HG02571 (cell line): Measurements from ENCODE around the gene ABCB11.
"Not testable (repeated sequence)": the region's sequence is repeated elsewhere in the genome, so short reads cannot be mapped to it uniquely, and the experiment has no call there.

Experiments used
- ATAC-seq: cut with Tn5 transposase; IDR thresholded peaks from one replicate; pipeline ENCODE4 v1.9.1; 2021; ENCODE audit warnings: mild to moderate bottlenecking, moderate library complexity; ENCODE audit not compliant: unreplicated experiment

The ABCB11 gene

DNA sequence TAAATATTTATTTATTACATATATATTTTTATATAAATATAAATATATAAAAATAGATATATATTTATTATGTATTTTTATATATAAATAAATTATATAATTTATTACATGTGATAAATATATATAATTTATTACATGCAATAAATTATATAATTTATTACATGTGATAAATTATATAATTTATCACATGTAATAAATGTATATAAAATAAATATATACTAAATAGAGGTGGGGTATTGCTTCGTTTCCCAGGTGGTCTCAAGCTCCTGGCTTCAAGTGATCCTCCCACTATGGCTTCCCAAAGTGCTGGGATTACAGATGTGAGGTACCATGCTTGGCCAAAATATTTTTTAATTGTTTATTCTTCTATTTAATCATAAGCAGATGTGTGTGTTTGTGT, 133.7 kb downstream of the ABCB11 start:
- no peak for ATAC-seq

DNA sequence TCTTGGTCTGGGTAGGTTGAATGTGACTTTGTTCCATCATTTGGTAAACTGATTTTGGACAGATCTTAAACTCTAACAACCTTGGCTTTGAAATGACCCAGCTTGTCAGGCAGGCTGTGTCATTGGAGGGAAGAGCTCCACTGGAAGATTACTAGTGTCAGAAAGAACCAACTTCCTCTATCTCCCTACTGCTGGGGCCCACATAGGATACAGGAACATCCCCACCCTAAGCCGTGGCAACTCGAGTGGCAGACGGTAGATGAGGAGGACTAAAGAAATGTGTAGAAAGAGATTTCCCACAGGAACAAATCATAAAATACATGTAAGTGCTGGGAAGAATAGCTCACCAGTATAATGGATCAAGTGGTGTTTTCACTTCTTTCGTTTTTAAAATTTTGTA, 134.3 kb downstream of the ABCB11 start:
- ATAC-seq, result no peak

DNA sequence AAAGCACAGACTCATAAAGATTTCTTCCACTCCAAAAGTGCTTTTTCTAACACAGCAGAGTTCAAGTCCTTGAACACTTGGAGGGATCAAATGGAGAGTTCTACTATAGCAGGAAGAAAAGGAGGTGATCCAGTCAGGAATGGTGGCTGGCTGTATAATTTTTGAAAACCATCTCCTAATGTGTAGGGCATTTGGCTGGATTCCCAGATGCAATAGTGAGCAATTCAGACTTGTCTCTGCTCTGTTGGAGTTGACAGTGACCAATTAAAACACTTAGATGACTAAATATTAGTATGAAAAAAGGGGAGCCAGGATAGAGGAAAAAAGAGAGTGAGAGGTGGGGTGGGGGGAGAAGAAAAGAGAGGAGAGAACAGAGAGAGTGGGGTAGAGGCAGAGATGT, 135.4 kb downstream of the ABCB11 start:
- no peak for ATAC-seq

DNA sequence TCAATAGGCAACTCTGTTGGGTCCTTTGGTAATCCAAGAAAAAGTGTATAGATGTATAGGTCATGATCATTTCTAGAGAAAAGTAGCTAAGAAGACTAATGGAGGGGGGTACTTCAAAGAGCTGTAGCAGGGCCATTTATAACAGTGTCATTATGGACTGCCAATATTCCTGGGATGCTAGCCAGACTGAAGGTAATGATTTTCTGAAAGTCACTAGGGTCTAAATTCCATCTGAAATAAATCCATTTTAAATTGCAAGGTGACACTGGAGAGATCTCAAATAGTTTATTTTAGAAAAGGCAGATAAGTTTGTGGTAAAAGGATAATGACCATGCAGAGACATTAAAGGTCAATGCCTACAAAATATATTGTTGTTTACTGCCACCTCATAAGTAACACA, 136.4 kb downstream of the ABCB11 start:
- no peak for ATAC-seq

DNA sequence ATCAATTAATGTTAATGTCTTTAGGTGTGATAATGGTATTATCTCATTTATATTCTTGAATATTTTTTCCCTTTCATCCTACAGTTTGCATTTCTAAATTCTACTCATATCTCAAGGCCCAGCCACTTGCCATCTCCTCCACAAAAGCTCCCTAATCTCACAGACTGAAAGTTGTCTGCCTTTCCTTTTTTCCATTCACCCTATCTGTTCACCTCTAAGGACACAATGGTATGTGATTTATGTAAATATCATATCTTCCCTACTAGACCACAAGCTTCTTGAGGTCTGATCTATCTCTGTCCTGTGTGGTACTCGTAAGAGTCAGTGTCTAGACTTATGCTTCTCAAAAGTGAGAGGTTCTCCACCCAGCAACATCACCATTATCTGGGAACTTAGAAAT, 137.0 kb downstream of the ABCB11 start:
- no peak for ATAC-seq

DNA sequence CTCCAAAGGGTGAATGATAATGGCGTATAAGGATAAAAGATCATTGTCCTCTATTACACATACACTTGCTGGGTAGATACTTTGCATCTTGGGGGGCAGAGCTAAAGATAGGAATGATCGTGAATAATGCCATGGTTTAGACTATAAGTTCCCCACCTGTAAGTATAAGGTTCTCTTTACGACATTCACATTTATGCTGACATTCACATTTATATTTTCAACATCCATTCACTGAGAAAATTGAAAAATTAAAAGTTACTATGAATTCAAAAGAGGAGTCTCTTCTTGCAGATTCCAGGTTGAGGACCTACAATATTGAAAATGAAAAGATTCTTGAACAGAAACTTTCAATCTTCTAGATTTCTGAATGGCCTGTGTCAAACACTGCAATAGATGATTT, 138.8 kb downstream of the ABCB11 start:
- ATAC-seq, result no peak

DNA sequence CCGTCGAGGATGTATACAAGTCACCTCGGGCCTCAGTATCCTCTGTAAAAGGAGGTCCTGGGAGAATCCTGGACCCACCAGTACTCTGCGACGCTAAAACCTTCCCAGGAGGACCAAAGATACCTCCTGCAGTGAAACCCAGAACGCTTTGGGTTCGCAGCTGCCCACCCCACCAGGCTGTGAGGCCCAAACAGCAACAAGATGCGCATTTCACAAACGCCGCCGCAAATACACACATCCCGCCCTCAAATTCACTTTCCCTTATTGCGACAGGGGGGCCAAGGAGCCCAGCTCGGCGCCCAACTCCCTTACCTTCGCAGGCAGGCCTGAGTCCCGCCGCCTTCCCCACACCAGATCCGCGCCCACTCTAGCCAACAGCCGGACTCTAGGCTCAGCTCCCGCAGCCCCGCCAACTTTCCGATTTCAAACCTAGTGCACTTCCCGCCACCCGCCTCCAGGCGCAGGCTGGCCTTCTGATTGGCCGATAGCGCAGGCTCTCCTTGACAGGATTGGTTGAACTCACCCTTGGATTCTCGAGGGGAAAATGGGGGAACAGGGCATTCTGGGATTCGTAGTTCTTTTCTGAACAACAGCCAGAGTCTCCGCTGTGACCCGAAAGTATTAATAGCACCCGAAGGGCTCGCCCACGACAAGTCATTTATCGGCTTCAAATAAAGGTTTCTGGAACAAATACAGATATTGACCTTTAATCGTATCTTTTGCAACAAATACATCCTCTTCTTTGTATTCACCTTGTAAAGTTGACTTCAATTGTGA, 140.9 kb downstream of the ABCB11 start, which contains the start of gene SPC25:
SPC25 (minus strand) TSS at position 425 of the 777 bp plus-strand sequence. CDS start 911 bp downstream, outside the sequence.
- ATAC-seq, result peak; percentile 100

DNA sequence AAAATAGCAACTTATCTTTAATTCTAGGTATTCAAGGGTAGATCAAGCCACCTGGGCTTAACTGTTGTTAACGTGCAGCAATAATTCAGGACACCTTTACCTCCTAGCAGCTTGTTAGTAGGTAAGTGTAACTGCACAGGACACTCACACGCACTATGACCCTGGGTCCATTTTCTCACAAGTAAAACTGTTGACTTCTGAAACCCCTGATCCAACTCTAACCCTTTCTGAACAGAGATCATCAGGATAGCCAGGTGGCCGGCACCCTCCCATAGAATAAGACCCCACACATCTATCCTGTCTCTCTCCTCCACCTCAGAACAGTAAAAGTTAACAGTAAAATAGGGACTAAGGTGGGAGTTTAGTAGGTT, 141.5 kb downstream of the ABCB11 start:
- no peak for ATAC-seq

DNA sequence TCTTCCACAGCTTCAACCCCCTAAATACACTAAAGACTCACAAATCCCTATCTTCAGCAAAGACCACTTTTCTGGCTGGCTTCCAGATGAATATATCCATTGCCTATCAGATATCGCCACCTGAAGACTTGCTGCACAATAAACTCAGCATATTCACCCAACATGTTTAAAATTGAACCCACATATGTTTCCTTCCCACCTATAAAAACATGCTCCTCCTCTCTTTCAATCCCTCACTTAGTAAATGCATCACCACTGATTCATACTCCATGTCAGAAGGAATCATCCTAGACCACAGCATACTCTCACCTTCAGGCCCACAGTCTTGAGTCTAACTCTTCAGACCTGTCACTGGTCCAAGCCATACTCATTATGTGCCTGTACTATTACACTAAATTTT, 146.1 kb downstream of the ABCB11 start:
- no peak for ATAC-seq

DNA sequence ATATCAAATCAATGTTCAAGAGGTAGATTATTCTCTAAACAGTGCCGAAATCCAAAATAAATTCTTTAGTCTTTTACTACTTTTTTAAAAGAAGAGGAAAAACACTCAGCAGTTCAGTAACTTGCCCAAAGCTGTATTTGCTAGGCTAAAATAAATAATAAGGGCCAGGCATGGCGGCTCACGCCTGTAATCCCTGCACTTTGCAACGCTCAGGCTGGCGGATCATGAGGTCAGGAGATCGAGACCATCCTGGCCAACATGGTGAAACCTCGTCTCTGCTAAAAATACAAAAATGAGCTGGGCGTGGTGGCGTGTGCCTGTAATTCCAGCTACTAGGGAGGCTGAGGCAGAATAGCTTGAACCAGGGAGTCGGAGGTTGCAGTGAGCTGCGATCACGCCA, 149.0 kb downstream of the ABCB11 start:
- not testable (repeated sequence) for ATAC-seq

DNA sequence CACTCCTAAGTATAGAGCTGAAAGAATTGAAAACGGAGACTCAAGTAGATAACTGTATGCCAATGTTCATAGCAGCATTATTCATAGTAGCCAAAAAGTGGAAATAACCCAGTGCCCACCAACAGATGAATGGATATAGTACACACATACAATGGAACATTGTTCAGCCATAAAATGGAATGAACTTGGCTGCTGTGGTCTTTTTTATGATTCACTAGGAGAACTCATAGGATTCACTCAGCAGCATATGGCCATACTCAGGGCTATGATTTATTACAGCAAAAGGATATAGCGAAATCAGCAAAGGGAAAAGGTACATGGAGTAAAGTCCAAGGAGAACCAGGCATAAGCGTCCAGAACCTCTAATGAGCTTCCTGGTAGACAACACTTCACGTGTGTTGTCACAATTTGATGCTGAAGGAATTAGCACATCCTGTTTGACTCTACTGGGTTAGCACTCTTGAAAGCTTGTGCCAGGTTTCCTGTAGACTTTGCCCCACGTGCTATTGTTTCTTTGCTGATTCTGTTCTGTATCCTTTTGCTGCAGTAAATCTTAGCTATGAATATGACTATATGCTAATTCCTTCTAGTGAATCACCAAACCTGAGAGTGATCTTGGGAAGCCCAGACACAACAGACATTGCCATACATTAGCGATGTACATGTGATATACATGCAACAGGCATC, 156.6 kb downstream of the ABCB11 start:
- ATAC-seq, result no peak

DNA sequence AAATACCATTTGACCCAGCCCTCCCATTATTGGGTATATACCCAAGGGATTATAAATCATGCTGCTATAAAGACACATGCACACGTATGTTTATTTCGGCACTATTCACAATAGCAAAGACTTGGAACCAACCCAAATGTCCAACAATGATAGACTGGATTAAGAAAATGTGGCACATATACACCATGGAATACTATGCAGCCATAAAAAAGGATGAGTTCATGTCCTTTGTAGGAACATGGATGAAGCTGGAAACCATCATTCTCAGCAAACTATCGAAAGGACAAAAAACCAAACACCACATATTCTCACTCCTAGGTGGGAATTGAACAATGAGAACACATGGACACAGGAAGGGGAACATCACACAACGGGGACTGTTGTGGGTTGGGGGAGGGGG, 160.3 kb downstream of the ABCB11 start:
- not testable (repeated sequence) for ATAC-seq
